Activated naive CD4-positive, alpha-beta T cell treated with Interleukin-2 at 50 U/mL for 16 hours (primary cell): ENCODE measurements around the gene RABL6.
"Not testable (repeated sequence)": the region's sequence is repeated elsewhere in the genome, so short reads cannot be mapped to it uniquely, and the experiment has no call there.

Source experiments
- DNase-seq: peaks from one replicate; pipeline ENCODE4 v3.0.0-alpha.2; 2020

RABL6 gene

GRCh38 chr9:136776947-136777346 is 30.8 kb upstream of the RABL6 start:
- no peak for DNase-seq

DNA sequence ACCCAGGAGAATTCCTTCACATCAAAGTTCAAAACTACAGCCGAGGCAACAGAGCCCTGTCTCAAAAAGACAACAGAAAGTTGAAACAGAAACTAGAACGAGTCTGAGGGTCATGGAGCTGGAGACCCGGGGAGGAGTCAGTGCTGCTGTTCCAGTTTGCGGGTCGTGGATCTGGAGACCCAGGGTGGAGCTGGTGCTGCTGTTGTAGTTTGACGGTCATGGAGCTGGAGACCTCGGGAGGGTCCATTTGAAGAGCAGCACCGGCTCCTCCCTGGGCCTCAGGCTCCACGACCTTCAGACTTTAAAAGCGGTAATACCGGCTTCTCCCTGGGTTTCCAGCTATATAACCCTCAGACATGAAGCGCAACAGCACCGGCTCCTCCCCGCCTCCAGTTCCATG is 30.4 kb upstream of the RABL6 start:
- DNase-seq, result no peak

GRCh38 chr9:136779808-136780207 is 27.9 kb upstream of the RABL6 start:
- DNase-seq, result no peak

- no peak for DNase-seq
Observed at GRCh38 chr9:136782452-136782851, 25.3 kb upstream of the RABL6 start.

DNA sequence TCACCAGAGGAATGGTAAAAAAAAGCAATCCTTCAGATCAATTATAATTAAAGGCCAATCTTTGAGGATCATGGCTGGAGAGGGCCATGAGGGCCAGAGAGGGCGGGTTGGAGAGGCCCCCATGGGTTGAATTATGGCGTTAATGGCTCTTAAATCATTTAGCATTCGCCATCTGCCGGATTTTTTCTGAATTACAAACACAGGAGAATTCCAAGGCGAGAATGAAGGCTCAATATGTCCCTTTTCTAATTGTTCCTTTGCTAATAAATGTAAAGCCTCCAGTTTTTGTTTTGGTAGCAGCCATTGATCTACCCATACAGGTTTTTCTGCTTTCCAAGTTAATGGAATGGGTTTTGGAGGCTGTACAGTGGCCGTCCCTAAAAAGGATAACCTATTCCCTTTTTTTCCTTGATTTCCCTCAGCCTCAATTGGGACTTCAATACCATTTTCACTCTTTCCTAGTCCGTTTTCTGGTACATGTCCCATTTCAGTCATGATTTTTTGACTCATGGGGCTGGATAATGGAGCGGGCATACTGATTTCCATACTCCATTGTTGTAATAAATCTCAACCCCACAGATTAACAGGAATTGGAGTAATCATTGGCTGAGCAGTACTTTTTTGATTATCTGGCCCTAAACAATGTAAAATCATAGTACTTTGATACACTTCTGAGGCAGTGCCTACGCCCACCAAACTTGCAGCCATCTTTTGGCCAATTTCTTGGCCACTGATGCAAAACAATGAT is 23.3 kb upstream of the RABL6 start:
- DNase-seq, result no peak

DNA sequence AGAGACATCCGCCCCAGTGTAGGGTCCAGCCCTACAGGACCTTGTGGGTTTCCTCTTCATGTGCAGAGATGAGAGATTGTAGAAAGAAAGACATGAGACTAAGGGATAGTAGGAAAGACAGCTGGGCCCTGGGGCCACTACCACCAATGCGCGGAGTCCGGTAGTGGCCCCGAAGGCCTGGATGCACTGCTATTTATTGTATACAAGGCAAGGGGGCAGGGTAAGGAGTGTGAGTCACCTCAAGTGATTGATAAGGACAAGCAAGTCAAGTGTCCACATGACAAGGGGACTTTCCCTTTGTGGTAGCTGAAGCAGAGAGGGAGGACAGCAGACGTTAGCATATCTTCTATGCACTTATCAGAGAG is 22.8 kb upstream of the RABL6 start:
- DNase-seq, result no peak

- DNase-seq, result not testable (repeated sequence)
Observed at GRCh38 chr9:136785565-136786355, 22.0 kb upstream of the RABL6 start.

DNA sequence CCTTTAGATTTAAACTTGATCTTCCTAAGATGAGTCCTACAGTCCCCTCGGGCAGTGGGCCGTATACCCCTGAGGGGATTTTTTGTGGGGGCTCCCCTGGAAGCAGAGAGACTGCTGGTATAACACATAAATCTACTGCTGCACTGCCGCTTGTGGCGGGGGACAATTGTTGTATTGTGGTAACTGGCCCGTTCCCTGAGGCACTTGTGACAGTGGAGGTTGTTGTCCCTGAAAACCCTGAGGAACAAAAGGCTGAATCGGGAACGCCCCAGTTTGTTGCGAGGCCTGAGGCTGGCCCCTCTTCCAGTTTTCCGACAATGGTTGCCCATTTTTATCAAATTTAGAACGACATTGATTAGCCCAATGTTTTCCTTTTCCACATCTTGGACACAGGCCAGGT is 21.3 kb upstream of the RABL6 start:
- no peak for DNase-seq

DNA sequence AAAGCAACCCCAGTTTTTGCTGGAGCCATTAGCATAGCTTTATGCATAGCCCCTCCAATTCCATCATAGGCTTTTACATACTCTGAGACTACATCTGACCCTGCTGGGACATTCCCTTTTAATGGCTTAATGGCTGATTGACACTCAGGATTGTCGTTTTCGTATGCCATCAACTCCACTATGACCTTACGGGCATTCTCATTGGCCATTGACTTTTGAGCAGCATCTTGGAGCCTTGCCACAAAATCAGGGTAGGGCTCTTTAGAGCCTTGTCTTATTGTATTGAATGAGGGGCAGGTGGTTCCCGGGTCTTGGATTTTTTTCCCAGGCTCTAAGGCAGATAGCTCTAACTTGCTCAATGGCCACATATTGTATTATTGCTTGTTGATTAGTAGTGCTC is 20.8 kb upstream of the RABL6 start:
- DNase-seq, result not testable (repeated sequence)

DNA sequence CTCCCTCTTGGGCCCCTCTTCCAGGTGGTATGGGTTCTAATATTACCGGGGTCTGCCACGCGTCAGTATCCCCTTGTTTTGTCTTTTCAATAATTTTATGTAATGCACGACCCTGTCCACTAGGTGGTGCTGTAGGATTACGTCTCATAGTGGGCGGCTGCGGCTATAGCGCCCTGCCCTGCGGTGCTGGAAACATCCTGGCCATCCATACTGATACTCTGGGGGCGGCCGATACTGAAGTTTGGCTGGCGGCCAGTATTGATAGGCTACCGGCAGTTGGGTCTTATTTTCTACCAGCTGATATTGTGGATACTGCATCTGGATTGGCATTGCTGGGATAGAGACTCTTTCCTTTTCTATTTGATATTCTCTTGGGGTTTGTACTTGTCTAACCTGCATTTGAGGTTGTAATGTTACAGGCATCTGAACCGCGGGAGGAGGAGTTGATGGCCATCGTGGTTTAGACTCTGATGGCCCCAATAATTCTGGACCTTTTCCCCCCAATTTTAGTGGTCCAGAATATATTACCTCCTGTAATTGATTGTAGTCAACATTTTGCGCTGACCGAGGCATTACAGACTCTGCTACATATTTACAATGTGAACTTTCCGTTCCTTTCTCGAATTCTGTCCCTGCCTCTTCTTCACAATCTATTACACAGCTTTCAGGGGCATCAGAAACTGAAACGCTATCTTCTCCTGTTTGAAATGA is 19.9 kb upstream of the RABL6 start:
- peak; percentile 70 for DNase-seq

GRCh38 chr9:136788644-136789522 is 18.9 kb upstream of the RABL6 start:
- DNase-seq, result not testable (repeated sequence)

DNA sequence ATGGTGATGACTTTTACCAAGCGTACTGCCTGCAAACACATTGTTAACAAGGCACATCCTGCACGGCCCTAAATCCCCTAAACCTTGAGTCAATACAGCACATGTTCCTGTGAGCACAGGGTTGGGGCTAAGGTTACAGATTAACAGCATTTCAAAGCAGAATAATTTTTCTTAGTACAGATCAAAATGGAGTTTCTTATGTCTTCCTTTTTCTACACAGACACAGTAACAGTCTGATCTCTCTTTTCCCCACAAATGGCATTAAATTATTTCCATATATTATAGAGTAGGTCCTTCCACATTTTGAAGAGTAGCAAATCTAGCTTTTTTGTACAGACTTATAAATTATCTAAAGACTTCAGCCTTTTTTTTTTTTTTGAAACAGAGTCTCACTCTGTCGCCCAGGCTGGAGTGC is 18.2 kb upstream of the RABL6 start:
- no peak for DNase-seq

- peak; percentile 100 for DNase-seq
Observed at GRCh38 chr9:136790640-136791515, 16.9 kb upstream of the RABL6 start, which contains the start of gene TMEM141. TMEM141 (plus strand) TSS chr9:136791344; CDS start chr9:136791371, 27 bp downstream.

DNA sequence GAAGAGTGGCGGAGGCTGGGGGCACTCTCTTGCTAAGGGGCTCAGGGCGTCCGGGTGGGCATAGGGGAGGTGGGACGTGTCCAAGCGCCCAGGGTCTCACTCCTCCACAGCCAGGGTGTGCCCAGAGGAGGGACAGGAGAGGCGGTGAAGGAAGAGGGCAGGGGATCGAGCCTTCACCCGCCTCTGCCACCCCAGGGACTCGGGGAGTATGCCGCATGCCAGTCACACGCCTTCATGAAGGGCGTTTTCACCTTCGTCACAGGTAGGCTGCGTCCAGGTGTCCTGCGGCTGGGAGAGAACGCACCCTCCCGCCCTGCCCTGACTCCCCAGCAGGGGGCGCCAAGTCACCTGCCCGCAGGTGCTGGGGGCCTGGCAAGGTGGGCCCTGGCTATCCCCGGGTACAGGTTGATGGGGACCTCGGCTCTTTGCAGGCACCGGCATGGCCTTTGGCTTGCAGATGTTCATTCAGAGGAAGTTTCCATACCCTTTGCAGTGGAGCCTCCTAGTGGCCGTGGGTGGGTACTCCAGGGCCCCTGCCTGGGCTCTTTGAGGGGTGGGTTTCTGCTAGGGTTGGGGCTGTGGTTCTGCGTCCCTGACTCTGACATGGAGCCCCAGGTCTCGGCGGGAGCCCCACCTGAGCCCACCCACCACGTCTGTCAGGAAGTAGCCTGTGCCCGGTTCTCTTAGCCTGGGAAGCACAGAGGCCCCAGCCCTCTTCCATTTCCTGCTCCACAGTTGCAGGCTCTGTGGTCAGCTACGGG is 16.1 kb upstream of the RABL6 start:
- DNase-seq, result peak; percentile 69

- DNase-seq, result no peak
Observed at GRCh38 chr9:136792321-136793085, 15.2 kb upstream of the RABL6 start.

DNA sequence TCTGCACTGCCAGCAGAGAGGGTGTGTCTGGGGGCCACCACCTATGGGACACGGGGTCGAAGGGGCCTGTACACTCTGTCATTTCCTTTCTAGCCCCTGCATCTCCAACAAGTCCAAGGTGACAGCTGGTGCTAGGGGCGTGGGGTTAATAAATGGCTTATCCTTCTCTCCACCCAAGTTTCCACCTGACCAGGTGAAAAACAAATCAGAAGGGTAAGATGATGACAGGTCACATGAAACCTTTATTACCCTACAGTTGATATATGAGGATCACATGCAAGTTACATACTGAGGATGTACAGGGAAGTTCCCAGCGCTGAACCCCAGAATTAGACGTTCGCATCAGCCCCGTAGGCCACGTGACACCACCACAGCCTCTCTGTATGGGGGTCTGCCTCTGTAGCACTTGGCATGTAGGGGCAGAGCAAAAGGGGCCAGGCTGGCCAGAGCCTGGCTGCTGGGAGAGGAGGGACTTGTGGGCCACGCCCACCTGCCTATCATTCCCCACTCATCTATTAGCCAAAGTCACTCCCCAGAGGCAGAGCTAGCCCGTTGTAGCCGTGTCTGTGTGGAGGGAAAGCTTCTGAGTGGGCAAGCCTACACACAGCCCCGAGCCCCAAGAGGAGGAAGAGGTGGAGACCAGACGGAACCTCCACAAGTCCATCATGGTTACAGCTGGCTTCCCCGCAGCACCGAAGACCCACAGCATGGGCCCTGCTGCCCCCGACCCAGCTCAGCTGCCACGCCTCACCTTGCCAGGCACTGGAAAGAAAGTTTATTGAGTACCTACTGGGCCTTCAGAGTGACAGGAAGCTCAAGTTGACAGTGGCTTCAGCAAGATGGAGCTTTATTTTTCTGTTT is 14.4 kb upstream of the RABL6 start:
- DNase-seq, result no peak

GRCh38 chr9:136794281-136794999 is 13.3 kb upstream of the RABL6 start:
- no peak for DNase-seq

DNA sequence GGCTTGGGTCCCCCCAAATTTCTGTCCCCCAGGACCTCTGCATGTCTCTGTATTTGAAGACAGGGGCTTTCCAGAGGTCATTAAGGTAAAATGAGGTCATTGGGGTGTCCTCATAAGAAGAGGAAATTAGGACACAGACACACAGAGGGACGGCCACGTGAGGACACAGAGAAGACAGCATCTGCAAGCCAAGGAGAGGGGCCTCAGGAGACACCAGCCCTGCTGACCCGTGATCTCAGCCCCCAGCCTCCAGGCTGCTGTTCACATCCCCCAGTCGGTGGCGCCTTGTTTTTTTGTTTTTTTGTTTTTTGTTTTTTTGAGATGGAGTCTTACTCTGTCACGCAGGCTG is 12.8 kb upstream of the RABL6 start:
- no peak for DNase-seq
